Activated CD4-positive, alpha-beta T cell treated with anti-CD3 and anti-CD28 coated beads, Interleukin-2, amount 50 U/mL, for 1 hour (primary cell): ENCODE data around the gene DNAJC10.

Source experiments
- DNase-seq: peaks from one replicate; pipeline ENCODE4 v3.0.0-alpha.2; 2020

The DNAJC10 gene

DNA sequence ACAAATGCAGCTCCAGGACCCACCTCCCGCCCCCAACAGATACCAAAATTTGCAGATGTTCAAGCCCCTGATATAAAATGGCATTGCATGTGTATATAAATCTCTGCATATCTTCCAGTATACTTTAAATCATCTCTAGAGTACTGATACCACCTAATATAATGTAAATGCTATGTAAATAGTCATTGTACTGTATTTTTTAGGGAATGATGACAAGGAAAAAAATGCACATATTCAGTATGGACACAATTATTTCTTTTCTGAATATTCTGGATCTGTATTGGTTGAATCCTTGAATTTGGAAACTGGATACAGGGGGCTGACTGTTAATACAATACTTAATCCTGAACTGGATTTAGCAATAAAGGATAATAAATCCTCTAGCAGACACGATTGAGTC lies 82.7 kb downstream of the DNAJC10 start:
- DNase-seq = no peak

DNA sequence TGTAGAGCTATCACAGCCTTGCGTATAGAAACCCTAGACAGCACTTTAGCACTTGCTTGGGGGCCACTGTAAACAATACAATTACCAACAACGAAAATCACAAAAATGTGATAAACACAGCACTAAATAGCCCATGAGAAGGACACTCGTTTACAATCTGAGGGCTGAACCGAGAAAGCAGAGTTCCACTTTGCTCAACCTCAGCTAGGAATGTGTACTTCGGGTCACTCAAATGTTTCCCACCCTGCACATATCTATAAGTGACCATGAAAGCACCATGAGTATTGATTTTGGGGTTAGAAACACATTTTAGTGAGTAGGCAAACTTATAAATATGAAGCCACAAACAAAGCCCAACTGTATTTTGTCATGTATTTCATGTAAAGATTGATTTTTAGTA lies 88.1 kb downstream of the DNAJC10 start:
- no peak for DNase-seq

DNA sequence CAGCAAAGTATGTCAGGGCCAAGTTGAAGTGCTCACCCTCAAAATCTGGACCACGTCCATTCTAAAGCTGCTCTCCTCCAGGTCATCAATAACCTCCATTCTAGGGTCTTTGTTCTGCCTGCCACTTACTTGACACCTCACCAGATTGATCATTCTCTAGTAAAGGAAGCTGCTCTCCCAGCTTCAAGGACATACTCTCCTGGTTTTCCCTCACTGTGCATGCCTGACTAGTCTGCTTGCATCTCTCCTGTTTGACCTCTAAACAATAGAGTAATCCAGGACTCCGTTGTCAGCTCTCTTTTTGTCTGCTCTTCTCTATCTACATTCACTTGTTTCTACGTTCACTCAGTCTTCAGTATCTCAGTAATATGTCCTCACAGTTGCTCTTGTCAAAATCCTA lies 91.3 kb downstream of the DNAJC10 start:
- DNase-seq = no peak

DNA sequence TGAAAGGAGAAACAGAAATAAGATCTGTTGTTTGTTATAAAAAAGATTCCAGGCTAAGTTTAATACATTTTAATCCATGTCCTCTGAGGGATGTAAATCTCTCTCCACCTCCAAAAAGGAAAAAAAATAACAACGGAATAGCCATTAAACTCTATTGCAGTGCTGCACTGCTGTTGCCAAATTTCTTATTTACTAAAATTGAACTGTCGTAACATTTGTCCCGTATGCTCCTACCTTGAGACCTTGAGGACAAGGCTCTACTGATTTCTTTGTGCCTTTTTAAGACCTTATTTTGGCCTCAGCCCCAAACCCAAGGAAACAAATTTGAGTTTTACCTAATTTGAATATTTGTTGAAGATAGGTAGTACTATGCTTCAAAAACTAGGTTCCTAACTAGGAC lies 94.0 kb downstream of the DNAJC10 start:
- no peak for DNase-seq

DNA sequence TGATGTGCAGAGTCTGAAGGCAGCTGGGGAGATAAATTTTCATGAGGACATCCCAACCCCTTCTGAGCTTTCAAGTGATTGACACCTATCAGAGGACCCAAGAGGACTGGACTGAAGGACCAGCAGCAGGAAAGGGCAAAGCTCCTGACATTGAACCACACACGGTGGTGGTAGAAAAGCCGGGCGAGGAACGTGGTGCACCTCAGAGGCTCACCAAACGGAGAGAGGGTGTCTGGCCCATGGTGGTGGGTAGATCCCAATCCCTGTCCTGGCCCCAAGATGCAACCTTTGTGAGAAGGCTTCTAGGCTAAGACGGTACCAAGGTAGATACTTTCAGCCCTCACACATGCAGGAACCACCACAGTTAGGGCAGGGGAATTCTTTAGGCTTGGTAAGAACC lies 98.3 kb downstream of the DNAJC10 start:
- DNase-seq = no peak

DNA sequence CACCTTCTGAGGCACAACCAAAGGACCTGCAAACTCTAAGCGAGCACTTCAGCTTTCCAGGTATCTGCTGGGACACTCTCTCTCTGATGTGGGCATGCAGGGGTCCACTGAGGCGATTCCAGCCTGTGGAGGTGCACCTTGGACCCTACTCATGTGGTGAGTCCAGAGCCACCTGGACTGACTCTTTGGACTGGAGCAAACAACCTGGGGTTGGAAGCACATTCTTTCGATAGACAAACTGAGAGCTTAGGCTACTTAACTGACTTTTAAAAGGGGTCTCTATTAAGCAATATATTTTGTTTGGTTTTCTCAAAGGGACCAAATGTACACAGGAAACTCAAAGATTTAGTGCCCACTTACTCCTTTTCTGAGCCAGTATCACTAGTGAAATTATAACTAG lies 98.7 kb downstream of the DNAJC10 start:
- DNase-seq = no peak

DNA sequence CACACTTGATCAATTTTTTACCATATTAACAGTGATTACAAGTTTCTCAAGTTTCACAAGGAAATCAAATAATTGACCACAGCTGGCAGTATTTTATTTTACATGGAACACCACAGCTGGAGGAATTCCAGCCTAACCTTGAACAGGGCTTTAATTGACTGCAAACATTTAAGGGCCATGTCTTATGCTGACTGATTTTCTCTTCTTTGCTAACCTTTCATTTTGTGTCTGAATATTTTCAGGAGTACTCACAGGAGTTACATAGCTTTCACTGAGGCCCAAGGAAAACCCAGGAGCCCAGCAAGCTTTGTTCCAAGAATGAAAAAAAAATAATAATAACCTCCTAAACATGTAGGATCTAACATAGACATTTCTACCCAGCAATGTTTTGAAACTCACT lies 100.8 kb downstream of the DNAJC10 start:
- no peak for DNase-seq

DNA sequence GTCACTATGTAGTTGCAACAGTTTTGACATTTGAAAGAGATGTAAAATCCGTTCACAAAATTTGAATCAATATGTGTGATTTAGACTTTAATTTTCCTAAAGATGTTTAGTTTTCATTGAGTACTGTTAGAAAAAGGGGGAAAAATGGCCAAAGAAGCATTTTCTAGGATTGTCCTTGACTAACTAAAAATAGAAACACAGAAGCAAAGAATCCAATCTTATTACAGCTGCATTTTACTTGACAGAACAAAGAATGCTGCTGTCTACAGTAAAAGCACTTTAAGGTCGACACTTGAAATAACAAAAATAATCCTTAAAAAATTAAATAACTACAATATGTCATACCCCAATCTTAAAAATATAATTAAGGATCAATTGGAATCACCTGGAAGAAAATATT lies 101.5 kb downstream of the DNAJC10 start:
- DNase-seq = no peak

DNA sequence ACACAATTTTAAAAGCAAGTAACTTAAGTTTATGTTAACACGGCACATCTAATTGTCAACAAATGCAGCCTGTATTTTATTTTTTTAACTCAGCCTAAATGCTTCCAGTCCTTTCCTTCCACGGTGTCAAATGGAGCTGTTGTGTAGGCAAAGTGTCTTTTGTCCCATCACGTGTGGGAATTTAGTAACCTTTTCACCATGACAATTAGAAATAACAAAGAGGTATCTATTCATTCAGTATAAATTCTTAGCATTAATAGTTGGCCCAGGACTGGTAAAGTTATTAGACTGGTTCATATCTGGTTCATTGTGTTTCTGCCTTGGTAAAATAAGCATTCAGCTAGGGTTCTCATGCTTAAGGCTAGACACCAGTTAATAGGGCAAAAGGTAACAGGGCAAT lies 102.4 kb downstream of the DNAJC10 start:
- no peak for DNase-seq

DNA sequence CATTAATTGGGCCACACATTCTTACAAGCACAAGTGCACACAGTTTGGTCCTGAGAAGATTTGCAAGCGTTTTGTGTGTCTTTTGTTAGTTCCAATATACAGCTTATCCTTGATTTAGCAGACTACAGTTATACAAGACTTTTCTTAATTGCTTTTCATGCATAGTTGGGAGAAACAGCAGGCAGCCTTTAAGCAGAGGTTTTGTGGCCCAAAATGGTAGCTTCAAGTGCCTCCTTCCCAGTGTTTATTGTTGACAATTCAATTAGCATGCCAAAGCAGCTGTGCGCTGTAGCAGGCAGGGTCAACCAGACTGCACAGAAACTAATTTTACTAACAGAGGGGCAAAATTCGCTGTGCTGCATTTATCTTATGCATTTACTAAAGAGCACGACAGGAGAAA lies 102.9 kb downstream of the DNAJC10 start:
- no peak for DNase-seq

DNA sequence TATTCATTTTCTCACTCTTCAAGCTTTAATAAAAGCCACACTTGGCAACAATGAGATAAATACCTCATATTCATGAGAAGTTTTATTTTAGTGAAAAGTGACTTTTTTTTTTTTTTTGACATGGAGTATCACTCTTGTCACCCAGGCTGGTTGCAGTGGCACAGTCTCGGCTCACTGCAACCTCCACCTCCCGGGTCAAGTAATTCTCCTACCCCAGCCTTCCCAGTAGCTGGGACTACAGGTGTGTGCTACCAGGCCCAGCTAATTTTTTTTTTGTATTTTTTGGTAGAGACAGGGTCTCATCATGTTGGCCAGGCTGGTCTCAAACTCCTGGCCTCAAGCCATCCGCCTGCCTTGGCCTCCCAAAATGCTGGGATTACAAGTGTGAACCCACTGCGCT lies 103.4 kb downstream of the DNAJC10 start:
- no peak for DNase-seq

DNA sequence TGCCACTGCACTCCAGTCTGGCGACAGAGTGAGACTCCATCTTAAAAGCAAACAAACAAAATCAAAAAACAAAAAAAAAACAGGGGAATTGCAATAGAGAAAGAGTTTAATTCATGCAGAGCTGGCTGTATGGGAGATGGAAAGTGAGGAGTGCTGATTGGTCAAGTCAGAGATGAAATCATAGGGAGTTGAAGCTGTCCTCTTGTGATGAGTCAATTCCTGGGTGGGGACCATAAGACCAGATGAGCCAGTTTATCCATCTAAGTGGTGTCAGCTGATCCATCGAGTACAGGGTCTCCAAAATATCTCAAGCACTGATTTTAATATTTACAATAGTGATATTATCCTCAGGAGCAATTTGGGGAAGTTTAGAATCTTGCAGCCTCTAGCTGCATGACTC lies 105.1 kb downstream of the DNAJC10 start:
- no peak for DNase-seq

DNA sequence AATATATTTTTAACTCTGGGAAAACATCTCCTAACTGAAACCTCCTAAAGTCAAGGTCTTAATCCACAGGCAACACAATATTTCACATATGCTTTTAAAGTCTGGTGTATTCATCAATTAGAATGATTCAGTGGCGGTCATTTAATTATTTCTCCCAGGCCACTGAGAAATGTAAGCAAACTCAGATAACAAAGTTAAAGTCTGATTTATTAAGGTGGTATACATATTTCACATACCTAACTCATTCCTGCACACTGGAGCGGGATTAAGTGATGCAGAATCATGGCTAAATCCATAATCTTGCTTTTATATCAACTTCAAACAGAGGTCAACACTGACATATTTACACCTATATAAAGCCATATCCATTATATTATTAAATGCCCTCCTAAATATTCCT lies 106.7 kb downstream of the DNAJC10 start:
- DNase-seq = no peak

DNA sequence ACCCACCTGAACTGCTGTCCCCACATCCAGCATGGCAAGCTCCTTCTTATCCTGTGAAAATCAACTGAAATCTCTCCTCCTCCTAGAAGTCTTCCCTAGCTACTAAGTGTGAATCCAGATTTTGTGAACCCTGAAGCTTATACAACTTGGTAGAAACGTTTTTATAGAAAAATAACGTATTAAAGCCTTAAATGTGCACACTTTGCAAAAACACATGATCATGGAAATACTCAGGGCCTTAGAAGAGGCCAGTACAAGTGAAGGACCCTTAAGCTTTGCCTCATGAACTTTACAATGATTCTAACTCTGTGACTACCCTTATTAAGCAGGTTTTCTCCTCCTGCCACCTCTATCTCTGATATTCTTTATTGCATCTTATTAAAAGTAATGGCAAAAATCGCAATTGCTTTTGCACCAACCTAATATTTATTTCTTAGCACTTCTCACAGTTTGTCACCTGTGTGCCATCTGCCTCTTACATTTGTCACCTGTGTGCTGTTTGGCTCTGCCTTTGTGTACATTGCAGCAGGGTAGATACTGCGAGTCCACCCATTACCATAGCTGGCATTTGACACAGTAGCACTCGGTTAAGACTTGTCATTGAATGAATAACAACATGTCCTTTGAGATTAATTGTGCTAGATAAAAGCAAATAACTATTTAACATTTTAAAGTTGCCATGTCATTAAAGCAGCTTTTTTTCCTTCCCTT lies 108.2 kb downstream of the DNAJC10 start:
- DNase-seq = no peak

DNA sequence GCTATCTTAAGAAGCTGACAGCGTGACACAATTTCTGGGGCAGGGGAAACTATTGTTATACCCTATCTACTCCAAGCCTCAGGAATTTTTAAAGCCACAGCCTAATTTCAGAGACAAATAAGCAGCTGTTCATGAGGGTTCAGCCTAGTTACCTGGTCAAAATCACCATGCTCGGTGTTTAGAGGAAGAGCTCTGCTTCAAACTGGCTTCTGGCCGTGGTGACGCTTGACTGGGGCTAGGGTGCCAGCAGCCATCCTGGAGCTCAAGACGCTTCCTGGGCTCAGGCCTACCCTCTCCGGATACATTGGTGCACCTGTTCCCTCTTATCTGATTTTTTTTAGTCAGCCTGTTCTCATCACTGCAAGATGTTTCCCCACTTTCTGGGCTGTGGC lies 108.7 kb downstream of the DNAJC10 start:
- no peak for DNase-seq

DNA sequence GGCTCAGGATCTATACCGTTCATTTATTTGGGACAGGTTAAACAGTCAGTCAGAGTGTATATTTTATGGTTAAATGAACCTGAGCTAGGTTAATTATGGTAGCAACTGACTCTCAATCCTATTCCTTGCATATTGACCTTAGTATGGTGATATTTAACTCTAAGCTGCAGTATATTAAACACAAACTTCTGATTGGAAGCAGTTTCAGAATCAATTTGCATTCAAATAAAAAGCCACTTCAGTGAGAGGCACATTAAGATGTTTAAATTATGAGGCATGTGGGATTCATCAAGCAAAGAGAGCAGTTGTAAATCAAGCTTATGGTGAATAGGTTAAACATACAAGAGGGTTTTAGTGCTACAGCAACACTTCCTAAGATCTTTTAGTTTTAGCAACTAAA lies 110.0 kb downstream of the DNAJC10 start:
- no peak for DNase-seq

DNA sequence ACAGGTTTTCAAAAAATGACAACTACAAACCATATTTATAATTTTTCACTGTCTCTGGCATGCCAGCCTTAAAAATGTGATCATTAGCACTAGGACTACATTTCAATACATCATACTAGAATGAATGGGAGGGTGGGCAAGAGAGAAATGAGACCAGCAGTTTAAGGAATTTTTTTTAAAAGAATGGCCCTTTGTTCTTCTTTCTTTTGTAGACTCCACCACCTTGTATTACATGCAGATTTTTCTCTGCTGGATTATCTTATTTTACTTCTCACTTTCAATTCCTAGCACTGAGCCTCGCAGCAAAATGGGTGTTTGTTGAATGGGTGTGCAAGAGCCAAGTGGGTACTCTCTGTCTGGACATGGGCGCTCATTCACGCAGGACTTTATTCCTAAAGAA lies 110.4 kb downstream of the DNAJC10 start:
- DNase-seq = no peak

DNA sequence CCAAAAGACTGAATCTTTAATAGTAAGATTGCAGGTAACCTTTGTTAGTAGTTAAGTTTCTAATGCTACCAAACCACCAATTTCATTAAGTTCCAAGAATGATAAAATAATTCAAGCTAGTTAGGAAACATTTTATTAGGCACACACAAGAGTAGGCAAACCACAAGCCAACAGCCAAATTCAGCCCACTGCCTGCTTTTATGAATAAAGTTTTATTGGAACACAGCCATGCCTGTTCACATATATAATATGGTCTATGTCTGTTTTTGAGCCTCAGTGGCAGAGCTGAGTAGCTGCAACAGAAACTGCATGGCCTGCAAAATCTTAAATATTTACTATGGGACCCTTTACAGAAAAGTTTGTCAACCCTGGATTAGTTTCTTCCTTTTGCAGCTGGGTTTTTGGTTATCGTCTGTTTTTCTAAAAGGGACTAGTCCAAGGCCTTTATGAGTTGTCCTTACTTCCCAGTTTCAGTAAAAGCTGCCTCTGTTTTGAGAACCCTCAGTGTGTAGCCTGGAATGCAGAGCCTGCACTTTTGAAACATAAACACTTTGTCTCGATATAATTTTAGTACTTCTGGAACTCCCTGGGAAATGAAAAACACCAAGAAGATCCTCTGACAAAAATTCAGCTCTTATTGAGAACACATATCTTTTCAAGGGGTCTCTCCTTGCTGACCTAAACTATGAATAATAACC lies 111.3 kb downstream of the DNAJC10 start:
- no peak for DNase-seq

DNA sequence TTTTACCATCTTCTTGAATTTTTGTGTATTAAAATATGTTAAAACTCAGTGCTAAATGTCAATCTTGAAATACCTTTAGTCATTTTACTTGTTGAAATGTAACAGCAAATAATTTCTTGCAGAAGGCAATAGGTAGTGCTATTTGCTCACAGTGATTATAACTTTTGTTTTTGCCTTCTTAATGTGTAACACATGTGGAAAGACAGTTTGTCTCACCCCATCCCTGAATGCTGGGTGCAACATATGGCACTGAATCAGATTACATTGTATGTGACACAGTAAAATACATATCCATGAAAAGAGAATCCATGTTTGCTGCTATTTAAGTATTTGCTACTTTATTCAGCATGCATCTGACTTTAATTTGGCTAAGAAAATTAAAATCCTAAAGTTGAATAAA lies 115.0 kb downstream of the DNAJC10 start:
- no peak for DNase-seq

DNA sequence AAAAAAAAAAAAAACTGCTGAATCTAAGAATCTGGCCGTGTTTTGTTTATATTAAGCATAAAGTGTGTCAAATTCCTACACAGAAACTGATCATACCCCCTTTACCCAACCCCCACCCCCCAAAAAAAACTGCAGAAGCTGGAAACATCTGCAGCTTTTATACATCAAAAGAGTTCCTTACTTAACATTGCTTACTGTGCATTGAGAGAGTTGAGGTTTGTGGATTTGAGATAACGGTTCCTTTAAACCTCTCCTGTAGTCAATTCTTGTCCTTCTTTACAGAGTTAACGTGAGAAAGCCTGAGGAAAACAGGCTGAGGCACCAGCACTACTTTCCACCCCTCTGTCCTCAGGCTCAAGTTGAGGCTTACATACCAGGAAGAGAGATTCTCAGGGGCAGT lies 115.9 kb downstream of the DNAJC10 start:
- no peak for DNase-seq

DNA sequence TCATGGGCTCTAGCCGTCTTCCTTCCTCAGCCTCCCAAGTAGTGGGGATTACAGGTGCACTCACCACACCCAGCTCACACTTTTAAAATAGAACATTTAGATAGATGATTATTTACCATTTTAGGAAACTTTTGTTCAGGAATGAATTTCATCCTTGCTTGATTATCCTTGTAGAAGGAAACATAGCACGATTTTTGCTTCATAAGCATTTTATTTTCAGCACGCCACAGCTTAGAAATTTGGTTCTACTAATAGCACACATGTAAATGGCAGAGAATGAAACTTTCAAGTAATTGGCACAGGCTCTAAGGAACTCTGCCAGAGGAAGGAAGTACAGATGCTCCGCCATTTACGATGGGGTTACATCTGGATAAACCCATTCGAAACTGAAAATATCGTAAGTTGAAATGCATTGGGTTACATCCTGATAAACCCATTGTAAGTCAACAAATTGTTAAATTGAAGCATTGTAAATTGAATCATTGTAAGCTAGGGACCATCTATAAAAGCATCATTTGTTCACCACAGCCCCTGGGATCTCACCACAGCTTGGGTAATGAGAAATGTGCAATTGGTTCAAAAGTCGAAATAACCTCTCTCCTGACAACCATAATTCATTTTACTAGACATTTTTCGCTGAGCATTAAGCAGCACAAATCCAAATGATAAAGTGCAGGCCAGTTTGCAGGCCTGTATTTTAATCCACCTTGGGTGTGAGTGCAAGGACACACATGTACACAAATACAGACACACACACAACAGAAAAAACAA lies 117.2 kb downstream of the DNAJC10 start:
- no peak for DNase-seq

DNA sequence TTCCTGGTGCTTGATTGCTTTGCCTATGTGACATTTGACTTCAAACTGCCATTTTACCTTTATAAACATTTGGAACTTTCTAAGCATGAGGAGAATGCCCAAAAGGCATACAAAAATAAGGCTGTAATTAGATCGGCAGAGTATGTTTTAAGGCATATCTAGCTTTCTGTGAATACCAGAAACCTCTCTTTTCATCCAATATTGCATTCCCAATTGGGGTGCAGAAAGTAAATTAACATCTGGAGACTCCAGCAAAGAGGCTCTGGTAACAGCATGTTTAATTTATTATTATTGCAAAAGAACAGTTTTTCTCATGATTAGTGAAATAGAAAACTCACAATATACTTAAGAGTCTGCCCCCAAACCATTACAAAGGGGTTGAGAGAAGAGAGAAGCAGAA lies 118.2 kb downstream of the DNAJC10 start:
- no peak for DNase-seq

DNA sequence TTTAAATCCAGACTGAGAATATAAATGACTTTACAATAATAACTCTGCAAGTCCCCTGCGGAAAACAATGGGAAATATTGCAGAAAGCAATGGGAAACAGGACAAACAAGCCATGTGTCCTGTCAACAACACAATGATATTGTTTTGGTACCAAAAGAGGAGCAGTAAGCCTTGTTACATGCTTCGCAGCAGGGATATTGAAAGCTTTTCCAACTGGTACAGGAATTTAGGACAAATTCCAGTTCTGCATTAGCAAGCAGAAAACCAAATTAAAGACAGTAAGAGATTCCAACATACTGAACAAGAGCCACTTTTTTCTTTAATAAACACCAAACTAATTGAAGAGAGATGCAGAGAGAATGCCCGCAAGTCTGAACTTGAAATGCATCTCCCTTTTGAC lies 120.4 kb downstream of the DNAJC10 start:
- DNase-seq = no peak
